Measurements from ENCODE around the gene UBL4A. TPM values are rescaled to one million over a fixed set of nuclear protein-coding genes. Genes with fewer than 3 reads are reported as not detected.
A peak's percentile ranks its signal among the peaks of the same experiment; 100 is the strongest.

Gene UBL4A
- total and polyA plus RNA-seq, 2 of the 13 experiments (the other 11 are each of a cell fraction or from before 2014, with no cell fraction given) = 16.8 to 25.5 TPM

- TF ChIP-seq SP1 (IDR thresholded peaks at IDR 0.05) = no peak
- 0 out of 2 replicates have a peak, but pooled peaks have one; percentile 20 for TF ChIP-seq SP1 (CRISPR knock-in tag; IDR thresholded peaks at IDR 0.05)
- peak; percentile 22; the same call in 1 of the 2 replicates for TF ChIP-seq CREM (IDR thresholded peaks at IDR 0.05)
- no peak for TF ChIP-seq CREM (CRISPR knock-in tag; IDR thresholded peaks at IDR 0.05)
- TF ChIP-seq SIN3A (IDR thresholded peaks at IDR 0.05; ENCODE audit: borderline replicate concordance, low read depth, low read length) = 0 out of 2 replicates have a peak, but pooled peaks have one; percentile 47
- peak; percentile 10 for TF ChIP-seq YY1 (IDR thresholded peaks at IDR 0.05; ENCODE audit: insufficient read depth, insufficient replicate concordance, low read depth, low read length)
- TF ChIP-seq GABPB1 (CRISPR knock-in tag; IDR thresholded peaks at IDR 0.05) = peak; percentile 86
- no peak for TF ChIP-seq SOX6 (IDR thresholded peaks at IDR 0.05)
- TF ChIP-seq SOX6 (CRISPR knock-in tag; IDR thresholded peaks at IDR 0.05) = peak; percentile 27; the same call in 1 of the 2 replicates
- TF ChIP-seq DNMT1 (CRISPR knock-in tag; IDR thresholded peaks at IDR 0.05) = 0 out of 2 replicates have a peak, but pooled peaks have one; percentile 39
- peak; percentile 59 for TF ChIP-seq CTCF (CRISPR knock-in tag; IDR thresholded peaks at IDR 0.05)
- peak; percentile 62; the same call in 1 of the 2 replicates for TF ChIP-seq SP4 (CRISPR knock-in tag; IDR thresholded peaks at IDR 0.05)
- TF ChIP-seq HIC2 (CRISPR knock-in tag; IDR thresholded peaks at IDR 0.05; ENCODE audit: low read depth) = 0 out of 2 replicates have a peak, but pooled peaks have one; percentile 23
- no peak for TF ChIP-seq CEBPZ (IDR thresholded peaks at IDR 0.05; ENCODE audit: low read length)
- TF ChIP-seq HOMEZ (CRISPR knock-in tag; IDR thresholded peaks at IDR 0.05; ENCODE audit: low read depth) = no peak
- TF ChIP-seq PHF8 (CRISPR knock-in tag; IDR thresholded peaks at IDR 0.05) = peak; percentile 60
- TF ChIP-seq POLR2A (IDR thresholded peaks at IDR 0.05; ENCODE audit: insufficient read depth in 1 of 2, low read depth in 2 of 2, low read length in 2 of 2) = peak in 1 of 2 experiments; percentile 70; a peak in 2 of 4 replicates
- 0 out of 2 replicates have a peak, but pooled peaks have one; percentile 35 for TF ChIP-seq MYPOP (CRISPR knock-in tag; IDR thresholded peaks at IDR 0.05)
- no peak for TF ChIP-seq GABPA (IDR thresholded peaks at IDR 0.05; ENCODE audit: low read depth, low read length)
- peak; percentile 72 for TF ChIP-seq GABPA (CRISPR knock-in tag; IDR thresholded peaks at IDR 0.05; ENCODE audit: low read depth)
Observed at GRCh38 chrX:154490414-154491083, 4.1 kb upstream of the UBL4A start, which contains the start of gene SLC10A3 (continued).
